GM23338 (cell line): ENCODE results near the gene DPEP3.

Experiments used
- CREB1 ChIP-seq: fragments of 250-450 bp; sonication (Bioruptor Pico); IDR thresholded peaks from 2 replicates; pipeline ENCODE4 v1.5.0; 2020; ENCODE audit warnings: low read depth, mild to moderate bottlenecking, moderate library complexity
- CTCF ChIP-seq, 2 experiments: fragments of 200-600 bp in 1 of 2; sonication (generic) in 1 of 2; conservative IDR thresholded peaks; 2 replicates each; pipeline versions ENCODE4 v1.5.1 to v1.6.1; 2016 to 2017; ENCODE audit warnings: antibody characterized with exemption in 2 of 2, low read depth in 2 of 2, mild to moderate bottlenecking in 2 of 2, moderate library complexity in 1 of 2
- ETS1 ChIP-seq: IDR thresholded peaks from 2 replicates; pipeline ENCODE4 v1.6.1; 2016; ENCODE audit warnings: antibody characterized with exemption
- EZH2 ChIP-seq: fragments of 200-600 bp; sonication (generic); IDR thresholded peaks from one replicate; pipeline ENCODE4 v1.8.0; 2017; ENCODE audit warnings: antibody characterized with exemption, mild to moderate bottlenecking, low read depth; ENCODE audit not compliant: unreplicated experiment
- EZH2phosphoT487 ChIP-seq: fragments of 200-600 bp; sonication (generic); IDR thresholded peaks from one replicate; pipeline ENCODE4 v1.8.1; 2018; ENCODE audit warnings: antibody characterized with exemption; ENCODE audit not compliant: unreplicated experiment
- JUNB ChIP-seq: IDR thresholded peaks from one replicate; pipeline ENCODE4 v1.6.1; 2016; ENCODE audit warnings: antibody characterized with exemption; ENCODE audit not compliant: unreplicated experiment
- POLR2AphosphoS5 ChIP-seq: IDR thresholded peaks from 2 replicates; pipeline ENCODE4 v1.6.1; 2016; ENCODE audit warnings: antibody characterized with exemption, low read depth
- REST ChIP-seq: IDR thresholded peaks from one replicate; pipeline ENCODE4 v1.6.1; 2018; ENCODE audit warnings: antibody characterized with exemption; ENCODE audit not compliant: unreplicated experiment
- STAT1 ChIP-seq: IDR thresholded peaks from one replicate; pipeline ENCODE4 v1.6.1; 2016; ENCODE audit warnings: antibody characterized with exemption; ENCODE audit not compliant: unreplicated experiment
- ZNF114 ChIP-seq: fragments of 250-450 bp; sonication (Bioruptor Pico); IDR thresholded peaks from 2 replicates; pipeline ENCODE4 v1.5.0; 2020; ENCODE audit warnings: mild to moderate bottlenecking, moderate library complexity
- ZNF331 ChIP-seq: fragments of 250-450 bp; sonication (Bioruptor Pico); IDR thresholded peaks from 2 replicates; pipeline ENCODE4 v1.5.0; 2020; ENCODE audit warnings: low read depth, mild to moderate bottlenecking, moderate library complexity
- ZNF462 ChIP-seq: fragments of 250-450 bp; sonication (Bioruptor Pico); IDR thresholded peaks from 2 replicates; pipeline ENCODE4 v1.5.0; 2020; ENCODE audit warnings: mild to moderate bottlenecking, moderate library complexity

GRCh38 chr16:67930191-67930590 is 50.1 kb downstream of the DPEP3 start:
- TF ChIP-seq EZH2 (no peak), CTCF (conservative IDR thresholded peaks at IDR 0.05; ENCODE audit: low read depth in 2 of 2) (no peak), REST (no peak), POLR2AphosphoS5 (no peak), STAT1 (no peak), EZH2phosphoT487 (no peak), JUNB (no peak), CREB1 (CRISPR knock-in tag) (no peak), ZNF114 (no peak), ETS1 (no peak), ZNF462 (CRISPR knock-in tag) (no peak), ZNF331 (CRISPR knock-in tag) (no peak)
